Measurements from ENCODE around the gene RBM38.
"Not testable (repeated sequence)": the region's sequence is repeated elsewhere in the genome, so short reads cannot be mapped to it uniquely, and the experiment has no call there.

Gene RBM38

DNA sequence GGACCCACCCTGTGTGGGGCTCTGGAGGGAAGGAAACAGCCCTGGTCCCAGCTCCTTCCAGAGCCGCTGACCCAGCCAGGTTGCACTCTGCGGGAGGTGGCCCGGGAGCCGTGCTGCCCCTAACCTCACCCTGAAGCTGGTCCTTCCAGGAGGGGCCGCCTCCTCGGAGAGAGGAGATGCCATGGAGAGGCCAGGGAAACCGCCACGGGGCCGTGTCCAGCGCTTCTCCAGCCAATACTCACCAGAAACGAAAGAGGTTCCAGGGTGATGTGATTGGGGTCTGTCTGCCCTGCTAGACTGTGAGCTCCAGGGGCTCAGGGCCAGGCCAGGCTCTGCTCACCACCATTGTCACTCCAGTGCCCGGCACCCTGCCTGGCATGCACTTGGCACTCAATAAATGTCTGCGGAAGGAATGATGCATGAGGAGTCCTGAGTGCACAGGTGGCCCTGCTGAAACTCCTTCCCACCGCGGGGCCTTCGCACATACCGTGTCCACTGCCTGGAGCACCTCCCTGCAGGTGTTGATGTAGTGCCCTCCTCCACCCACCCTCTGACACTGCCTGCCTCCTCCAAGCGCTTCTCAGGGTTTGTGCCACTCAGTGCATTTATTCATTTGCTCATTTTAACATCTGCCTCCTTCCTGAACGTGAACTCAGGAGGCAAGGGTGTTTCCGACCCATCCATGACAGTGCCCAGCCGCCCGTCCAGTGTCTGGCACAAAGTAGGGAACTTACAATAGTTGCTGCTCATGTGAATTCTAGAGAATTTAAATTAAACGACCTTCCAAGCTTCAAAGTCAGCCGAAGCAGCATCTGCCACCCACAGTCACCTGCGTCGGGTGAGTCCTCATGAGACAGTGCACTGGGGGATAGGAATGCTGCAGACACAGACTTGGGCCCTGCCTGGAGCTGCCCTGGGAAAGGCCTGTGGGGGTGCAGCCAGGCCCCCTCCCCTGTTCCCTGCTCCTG lies 30.3 kb downstream of the RBM38 start:
- no peak for DNase-seq

GRCh38 chr20:57422254-57422653 lies 31.1 kb downstream of the RBM38 start:
- DNase-seq, result no peak

DNA sequence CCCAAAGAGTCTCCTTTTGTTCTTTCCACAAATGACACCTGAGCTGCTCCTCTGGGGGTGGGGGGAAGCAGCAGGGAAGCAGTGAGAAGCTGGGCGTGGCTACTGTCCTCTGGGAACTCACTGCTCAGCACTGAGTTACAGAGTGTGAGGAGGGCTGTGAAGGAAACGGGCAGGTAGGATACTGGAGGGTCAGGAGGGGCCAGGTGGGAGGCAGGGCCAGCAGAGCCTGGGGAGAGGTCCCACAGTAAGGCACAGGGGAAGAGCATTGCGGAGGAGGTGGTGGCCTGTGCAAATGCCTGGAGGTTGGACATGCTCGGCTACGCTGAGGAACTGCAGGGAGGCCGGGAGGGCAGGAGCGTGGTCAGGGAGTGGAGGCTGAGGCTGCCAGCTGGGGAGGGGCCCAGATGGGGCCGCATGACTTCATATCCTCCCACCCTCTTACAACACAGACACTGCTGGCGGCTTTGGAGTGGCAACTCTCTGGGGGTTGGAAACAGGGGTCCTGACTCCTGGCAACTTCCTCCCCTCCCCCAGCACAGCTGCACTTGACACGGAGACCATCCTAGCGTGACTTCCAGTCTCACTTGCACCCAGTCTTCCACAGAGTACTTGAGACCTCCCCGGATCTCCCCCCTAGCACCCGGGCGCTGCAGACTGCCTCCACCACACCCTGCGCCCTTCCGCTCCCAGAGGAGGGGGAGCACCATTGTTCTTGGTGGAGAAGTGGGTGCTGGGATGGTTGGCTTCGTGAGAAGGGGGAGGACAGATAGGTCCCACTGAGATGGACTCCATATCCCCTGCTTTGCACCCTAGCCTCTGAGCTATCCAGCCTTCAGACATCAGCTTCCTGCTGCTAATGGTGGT lies 34.2 kb downstream of the RBM38 start:
- no peak for DNase-seq

- DNase-seq, result no peak
Measured at GRCh38 chr20:57426271-57426689, 35.1 kb downstream of the RBM38 start.

DNA sequence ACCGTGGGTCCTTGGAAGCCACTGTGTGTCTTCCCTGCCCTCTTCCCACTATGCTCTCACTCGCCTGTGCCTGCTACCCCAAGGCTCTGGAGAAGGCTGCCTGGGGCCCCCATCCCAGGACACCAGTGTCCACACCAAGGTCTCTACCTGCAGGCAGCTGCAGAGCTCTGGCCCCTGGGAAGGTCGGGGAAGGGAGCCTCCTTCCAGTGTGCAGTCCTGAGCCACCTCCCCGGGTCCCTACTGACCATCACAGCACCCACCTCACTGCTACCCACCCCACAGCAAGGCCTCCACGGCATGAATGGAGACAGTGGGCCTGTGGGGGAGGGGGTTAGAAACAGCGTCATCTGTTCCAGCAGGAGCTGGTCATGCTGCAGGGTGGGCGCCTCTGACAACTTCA lies 35.6 kb downstream of the RBM38 start:
- DNase-seq, result no peak

- no peak for DNase-seq
Measured at GRCh38 chr20:57428324-57429158, 37.3 kb downstream of the RBM38 start.

DNA sequence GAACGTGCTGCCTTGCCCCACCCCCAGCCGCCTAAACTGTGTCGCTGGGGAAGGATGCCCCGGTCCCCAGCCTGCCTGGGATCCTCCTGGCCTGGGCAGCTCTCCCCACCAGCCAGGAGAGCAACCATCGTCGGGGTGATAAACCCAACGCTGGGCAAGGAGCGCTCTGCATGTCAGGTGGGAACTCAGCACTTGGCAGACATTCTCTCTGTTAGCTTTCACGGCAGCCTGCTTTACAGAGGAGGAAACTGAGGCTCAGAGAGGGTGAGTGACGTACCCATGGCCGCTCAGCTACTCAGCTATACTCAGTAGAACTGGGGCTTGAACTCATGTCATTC lies 37.9 kb downstream of the RBM38 start:
- DNase-seq, result no peak

GRCh38 chr20:57429580-57430200 lies 38.5 kb downstream of the RBM38 start:
- DNase-seq, result no peak

- not testable (repeated sequence) for DNase-seq
Measured at GRCh38 chr20:57430201-57430596, 39.0 kb downstream of the RBM38 start.

GRCh38 chr20:57431539-57431835 lies 40.3 kb downstream of the RBM38 start:
- DNase-seq, result no peak

DNA sequence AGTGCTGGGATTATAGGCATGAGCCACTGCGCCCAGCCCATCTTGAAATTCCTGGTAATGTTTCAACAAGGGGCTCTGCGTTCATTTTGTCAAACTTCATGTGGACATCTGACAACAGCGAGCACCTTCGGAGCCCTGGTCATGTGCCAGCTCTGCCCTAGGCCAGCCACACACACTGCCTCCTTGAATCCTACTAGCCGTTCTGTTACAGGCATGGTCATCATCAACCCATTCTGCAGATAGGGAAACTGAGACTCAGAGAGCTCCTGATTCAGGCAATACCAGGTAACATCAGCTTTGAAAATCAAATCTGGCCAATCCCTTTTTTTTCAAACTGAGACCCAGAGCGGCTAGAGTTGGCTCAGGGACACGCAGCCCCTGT lies 41.3 kb downstream of the RBM38 start:
- no peak for DNase-seq

- peak; percentile 61 for DNase-seq
Measured at GRCh38 chr20:57432862-57433491, 41.8 kb downstream of the RBM38 start.

DNA sequence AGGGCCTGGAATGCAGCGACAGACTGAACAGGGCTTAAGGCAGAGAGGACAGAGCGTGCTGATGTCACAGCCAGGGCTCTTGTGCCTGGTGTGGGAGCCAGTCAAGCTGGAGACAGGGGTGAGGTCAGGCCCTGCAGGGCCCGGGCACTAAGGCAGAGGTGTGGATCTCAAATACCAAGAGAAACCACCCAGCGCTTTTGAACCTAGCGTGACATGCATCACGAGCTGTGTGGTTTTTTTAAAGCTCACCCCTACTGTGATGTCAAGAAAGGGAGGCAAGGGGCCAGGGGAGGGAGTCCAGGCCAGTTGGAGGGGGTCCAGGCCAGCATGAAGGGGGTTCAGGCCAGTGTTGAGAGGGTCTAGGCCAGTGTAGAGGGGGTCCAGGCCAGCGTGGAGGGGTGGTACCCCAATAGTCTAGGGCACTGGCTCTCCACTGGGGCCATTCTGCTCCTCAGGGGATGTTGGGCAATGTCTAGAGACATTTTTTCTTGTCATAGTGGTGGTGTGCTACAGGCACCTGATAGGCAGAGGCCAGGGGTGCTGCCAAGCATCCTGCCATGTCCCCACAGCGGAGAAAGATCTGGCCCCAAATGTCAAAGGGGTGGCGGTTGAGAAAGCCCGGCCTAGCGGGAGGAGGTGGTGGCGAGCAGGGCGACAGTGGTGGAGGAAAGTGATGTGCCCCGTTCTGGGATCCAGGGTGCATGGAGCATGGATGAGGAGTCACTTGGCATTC lies 42.6 kb downstream of the RBM38 start:
- no peak for DNase-seq

GRCh38 chr20:57434390-57434700 lies 43.1 kb downstream of the RBM38 start:
- no peak for DNase-seq

DNA sequence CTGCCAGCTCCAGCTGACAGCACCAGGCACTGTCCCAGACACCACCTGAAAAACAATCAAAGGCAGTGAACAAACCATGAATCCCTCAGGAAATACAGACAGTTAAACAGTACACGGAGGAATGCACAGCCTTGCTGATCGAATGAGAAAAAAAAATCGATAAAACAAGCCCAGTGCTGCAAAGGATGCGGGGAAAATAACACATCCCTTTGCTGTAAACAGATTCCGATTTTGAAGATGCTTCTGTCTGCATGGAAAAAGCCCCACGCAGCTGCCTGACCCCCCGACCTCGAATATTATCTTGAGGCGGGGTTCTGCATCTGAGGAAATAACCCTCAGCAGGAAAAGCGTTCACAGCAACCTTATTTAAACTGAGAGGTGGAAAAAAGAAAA lies 43.9 kb downstream of the RBM38 start:
- DNase-seq, result no peak

- DNase-seq, result peak; percentile 70
Measured at GRCh38 chr20:57435498-57436222, 44.5 kb downstream of the RBM38 start.

- DNase-seq, result no peak
Measured at GRCh38 chr20:57436223-57436545, 45.0 kb downstream of the RBM38 start.

DNA sequence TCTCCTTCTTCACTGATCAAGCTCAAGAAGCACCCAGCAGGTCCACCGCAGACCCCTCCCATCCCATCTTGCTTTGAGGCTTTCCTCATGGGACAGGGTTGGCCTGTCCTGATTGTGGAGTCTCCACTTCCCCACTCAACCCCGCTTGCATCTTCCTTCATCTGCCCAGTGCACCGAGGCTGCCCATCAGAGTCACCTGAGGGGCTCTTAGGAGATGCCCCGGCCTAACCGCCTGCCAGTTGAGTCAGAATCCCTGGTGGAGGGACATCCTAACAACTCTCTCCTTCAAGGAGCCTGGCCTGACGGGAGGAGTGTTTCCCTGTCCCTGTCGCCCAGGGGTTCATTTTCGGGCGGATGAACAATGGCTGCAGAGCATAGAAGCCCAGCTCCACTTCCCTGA lies 46.1 kb downstream of the RBM38 start:
- DNase-seq, result no peak

GRCh38 chr20:57437672-57438330 lies 46.6 kb downstream of the RBM38 start:
- no peak for DNase-seq

- DNase-seq, result no peak
Measured at GRCh38 chr20:57438552-57438951, 47.4 kb downstream of the RBM38 start.

GRCh38 chr20:57439432-57439831 lies 48.2 kb downstream of the RBM38 start:
- no peak for DNase-seq

Measured in right forelimb (tissue), 1 donor.